HepG2 (cell line): ENCODE results near the gene ALG9. TPM values are rescaled to one million over a fixed set of nuclear protein-coding genes. Genes with fewer than 3 reads are reported as not detected.

ENCODE experiments used
- DNMT3B ChIP-seq: conservative IDR thresholded peaks from 2 replicates; pipeline ENCODE4 v1.6.1; 2016; ENCODE audit warnings: missing biosample characterization, control low read depth
- FOXK1 ChIP-seq: sonication (generic); formaldehyde crosslinking; IDR thresholded peaks from 2 replicates; pipeline ENCODE4 v1.4.0; 2020; ENCODE audit warnings: low read depth, missing genetic modification reagents, borderline replicate concordance
- HIVEP1 ChIP-seq: sonication (generic); formaldehyde crosslinking; IDR thresholded peaks from 2 replicates; pipeline ENCODE4 v1.4.0; 2020; ENCODE audit warnings: mild to moderate bottlenecking, missing genetic modification reagents
- HMGA1 ChIP-seq: sonication (generic); formaldehyde crosslinking; conservative IDR thresholded peaks from 2 replicates; pipeline ENCODE4 v1.4.0; 2020; ENCODE audit warnings: missing genetic modification reagents
- ISX ChIP-seq: sonication (generic); formaldehyde crosslinking; conservative IDR thresholded peaks from 2 replicates; pipeline ENCODE4 v1.5.0; 2020; ENCODE audit warnings: missing genetic modification reagents
- KDM5A ChIP-seq: fragments of 200-600 bp; sonication (generic); IDR thresholded peaks from 2 replicates; pipeline ENCODE4 v1.7.0; 2018; ENCODE audit warnings: antibody characterized with exemption, mild to moderate bottlenecking, low read length, borderline replicate concordance
- MATR3 ChIP-seq: sonication (generic); formaldehyde crosslinking; IDR thresholded peaks from 2 replicates; pipeline ENCODE4 v1.4.0; 2020; ENCODE audit warnings: missing genetic modification reagents
- MBD4 ChIP-seq: IDR thresholded peaks from 2 replicates; pipeline ENCODE4 v1.6.1; 2012; ENCODE audit warnings: low read length, inconsistent platforms, borderline replicate concordance
- MTF1 ChIP-seq: sonication (generic); formaldehyde crosslinking; IDR thresholded peaks from 2 replicates; pipeline ENCODE4 v1.5.0; 2020; ENCODE audit warnings: missing genetic modification reagents
- NBN ChIP-seq: fragments of 450-650 bp; conservative IDR thresholded peaks from 2 replicates; pipeline ENCODE4 v1.6.1; 2017
- NFE2L1 ChIP-seq: sonication (generic); formaldehyde crosslinking; IDR thresholded peaks from 2 replicates; pipeline ENCODE4 v1.4.0; 2020; ENCODE audit warnings: missing genetic modification reagents, mild to moderate bottlenecking, borderline replicate concordance
- SNAPC2 ChIP-seq: sonication (generic); formaldehyde crosslinking; IDR thresholded peaks from 2 replicates; pipeline ENCODE4 v1.8.1; 2022; ENCODE audit warnings: mild to moderate bottlenecking, missing genetic modification reagents
- SRSF1 ChIP-seq: fragments of 200-400 bp; formaldehyde crosslinking; optimal IDR thresholded peaks from 2 replicates; pipeline ENCODE3; 2017; ENCODE audit warnings: mild to moderate bottlenecking, low read depth, low read length, moderate library complexity
- ZNF18 ChIP-seq: sonication (generic); formaldehyde crosslinking; IDR thresholded peaks from 2 replicates; pipeline ENCODE4 v1.8.0; 2022; ENCODE audit warnings: mild to moderate bottlenecking, missing genetic modification reagents; ENCODE audit not compliant: insufficient replicate concordance
- ZNF225 ChIP-seq: sonication (generic); formaldehyde crosslinking; IDR thresholded peaks from 2 replicates; pipeline ENCODE4 v1.4.0; 2020; ENCODE audit warnings: mild to moderate bottlenecking, missing genetic modification reagents
- ZNF407 ChIP-seq: sonication (generic); formaldehyde crosslinking; IDR thresholded peaks from one replicate; pipeline ENCODE4 v1.5.1; 2020; ENCODE audit warnings: mild to moderate bottlenecking, missing genetic modification reagents; ENCODE audit errors: not compliant biosample characterization
- ZNF670 ChIP-seq: sonication (generic); formaldehyde crosslinking; IDR thresholded peaks from 2 replicates; pipeline ENCODE4 v1.8.0; 2022; ENCODE audit warnings: mild to moderate bottlenecking, missing genetic modification reagents, borderline replicate concordance
- ZNF761 ChIP-seq: sonication (generic); formaldehyde crosslinking; conservative IDR thresholded peaks from 2 replicates; pipeline ENCODE4 v1.4.0; 2020; ENCODE audit warnings: mild to moderate bottlenecking, missing genetic modification reagents
- ZSCAN5A ChIP-seq: sonication (generic); formaldehyde crosslinking; IDR thresholded peaks from 2 replicates; pipeline ENCODE4 v1.8.0; 2022; ENCODE audit warnings: mild to moderate bottlenecking, missing genetic modification reagents, borderline replicate concordance
- polyA plus RNA-seq, 8 experiments: library from polyadenylated mRNA; depleted of rRNA in 3 of 8; stranded (reverse) in 7 of 8; unstranded in 1 of 8; fragments of >200 nt; fragmentation: Illumina TruSeq in 4 of 8; extraction: Trizol in 4 of 8; gene quantifications; 2 replicates each; pipeline versions ENCODE4 v1.2.1 to v1.2.3, GENCODE V29; 2011 to 2016; ENCODE audit warnings: low read depth in 4 of 8, missing spikeins in 1 of 8, mixed read lengths in 1 of 8; ENCODE audit not compliant: insufficient read depth in 1 of 8
- total RNA-seq, 5 experiments: library from RNA; depleted of rRNA; stranded (reverse); fragments of >200 nt; fragmentation: Illumina TruSeq; extraction: Trizol; gene quantifications; 2 replicates each; pipeline ENCODE4 v1.2.3, GENCODE V29; 2016; ENCODE audit warnings: low read depth in 1 of 5

The ALG9 gene
- total and polyA plus RNA-seq, 2 of the 13 experiments (the other 11 are each of a cell fraction or from before 2014, with no cell fraction given): 39.4 to 40.6 TPM

- TF ChIP-seq ZNF407 (CRISPR knock-in tag) (no peak), FOXK1 (CRISPR knock-in tag) (no peak), HIVEP1 (CRISPR knock-in tag) (no peak), MTF1 (CRISPR knock-in tag) (no peak), NBN (no peak), KDM5A (no peak), ZSCAN5A (no peak), MATR3 (CRISPR knock-in tag) (no peak), ISX (CRISPR knock-in tag) (no peak), MBD4 (no peak), ZNF18 (CRISPR knock-in tag) (no peak), ZNF670 (no peak), ZNF225 (CRISPR knock-in tag) (no peak; the same call in 1 of the 2 replicates), SNAPC2 (CRISPR knock-in tag) (no peak), HMGA1 (no peak), SRSF1 (no peak), DNMT3B (no peak), ZNF761 (CRISPR knock-in tag) (no peak), NFE2L1 (CRISPR knock-in tag) (no peak)
These were observed 47.2 kb upstream of the ALG9 start, which contains the start of gene C11orf52 (continued) for GRCh38 chr11:111918390-111919256.
